Activated B cell treated with CpG ODN at 0.5 μM for 24 hours (primary cell): ENCODE data around the gene FDXACB1. TPM values are rescaled to one million over a fixed set of nuclear protein-coding genes. Genes with fewer than 3 reads are reported as not detected.

Source experiments
- ATAC-seq: fragments of 200-7000 bp; cut with Tn5 transposase; one replicate; pipeline ENCODE4 v1.10.0; 2021; ENCODE audit warnings: low read depth, mild to moderate bottlenecking, moderate library complexity
- CTCF ChIA-PET: fragments of 350-600 bp; sonication (Branson Sonifier 250); formaldehyde crosslinking; loops from one replicate; lab custom pipeline; 2021; ENCODE audit warnings: antibody characterized with exemption; lab: Charles Lee
- POLR2A ChIA-PET: fragments of 350-600 bp; sonication (Branson Sonifier 250); formaldehyde crosslinking; loops from one replicate; lab custom pipeline; 2021; ENCODE audit warnings: antibody characterized with exemption; lab: Charles Lee
- DNase-seq: peaks from one replicate; pipeline ENCODE4 v3.0.0; 2022
- H3K27ac Mint-ChIP-seq: one replicate; pipeline ENCODE4 v1.8.0; 2020; ENCODE audit warnings: mixed read lengths
- H3K27me3 Mint-ChIP-seq: one replicate; pipeline ENCODE4 v1.8.0; 2021; ENCODE audit warnings: mixed read lengths
- H3K36me3 Mint-ChIP-seq: one replicate; pipeline ENCODE4 v1.8.0; 2021; ENCODE audit warnings: low read depth, mixed read lengths
- H3K4me1 Mint-ChIP-seq: one replicate; pipeline ENCODE4 v1.8.0; 2021; ENCODE audit warnings: mixed read lengths
- H3K4me3 Mint-ChIP-seq: one replicate; pipeline ENCODE4 v1.8.0; 2020; ENCODE audit warnings: mild to moderate bottlenecking, mixed read lengths
- H3K9me3 Mint-ChIP-seq: one replicate; pipeline ENCODE4 v1.8.0; 2020; ENCODE audit warnings: mixed read lengths
- CTCF ChIP-seq: fragments of 200-600 bp; IDR thresholded peaks from one replicate; pipeline ENCODE4 v1.8.0; 2022; ENCODE audit warnings: antibody characterized with exemption, mild to moderate bottlenecking
- intact Hi-C: fragments of 100-400 bp; cut with micrococcal nuclease; formaldehyde crosslinking; loops from one replicate; pipeline ENCODE4 v1.15.1; 2024
- total RNA-seq: library from RNA; stranded (reverse); gene quantifications from 2 replicates; pipeline ENCODE4 v1.2.3, GENCODE V29; 2022

Gene FDXACB1
- total RNA-seq, 1 donor from 2014 or later = 7.4 TPM

GRCh38 chr11:111834432-111835163, 44.4 kb downstream of the FDXACB1 start:
- H3K36me3 Mint-ChIP-seq = peaks cover 68% of the 10 kb centered on the region
- ChIA-PET POLR2A (interaction anchor here (0.6 kb wide), 1 partner anchor 37 kb away, joined by 6 read pairs; no protein-coding TSS in a partner anchor), CTCF (interaction anchor here (0.6 kb wide), 1 partner anchor 232 kb away, joined by 3 read pairs; no protein-coding TSS in a partner anchor)
- H3K4me1 Mint-ChIP-seq = no peaks in the 10 kb centered on the region
- no peak for DNase-seq
- no peaks in the 10 kb centered on the region for H3K27me3 Mint-ChIP-seq
- no peaks in the 10 kb centered on the region for H3K9me3 Mint-ChIP-seq
- no peak overlapping the region for H3K27ac Mint-ChIP-seq
- no peak overlapping the region for H3K4me3 Mint-ChIP-seq
- no peak for TF ChIP-seq CTCF
- ATAC-seq = no peak
- intact Hi-C loops = no loop called here

GRCh38 chr11:111833524-111833923, 45.4 kb downstream of the FDXACB1 start:
- ChIA-PET POLR2A (no interaction called here), CTCF (interaction anchor here (1.8 kb wide), 1 partner anchor 268 kb away, joined by 4 read pairs; no protein-coding TSS in a partner anchor)
- intact Hi-C loops = no loop called here
- Mint-ChIP-seq H3K27me3 (no peaks in the 10 kb centered on the region), H3K36me3 (peaks cover 72% of the 10 kb centered on the region), H3K27ac (no peak overlapping the region), H3K4me1 (no peaks in the 10 kb centered on the region), H3K4me3 (no peak overlapping the region), H3K9me3 (no peaks in the 10 kb centered on the region)
- no peak for DNase-seq
- no peak for ATAC-seq
- TF ChIP-seq CTCF = no peak

- ChIA-PET POLR2A (no interaction called here), CTCF (no interaction called here)
- peaks cover 56% of the 10 kb centered on the region for H3K36me3 Mint-ChIP-seq
These were observed 49.6 kb downstream of the FDXACB1 start for GRCh38 chr11:111829185-111829968.

GRCh38 chr11:111826322-111826950, 52.5 kb downstream of the FDXACB1 start:
- POLR2A ChIA-PET = no interaction called here
- ATAC-seq = no peak
- H3K27ac Mint-ChIP-seq = no peak overlapping the region

More at GRCh38 chr11:111829185-111829968, 49.6 kb downstream of the FDXACB1 start:
- Mint-ChIP-seq H3K27me3 (no peaks in the 10 kb centered on the region), H3K4me3 (no peak overlapping the region), H3K27ac (no peak overlapping the region), H3K9me3 (no peaks in the 10 kb centered on the region), H3K4me1 (no peaks in the 10 kb centered on the region)
- ATAC-seq (no peak), DNase-seq (no peak)
- intact Hi-C loops = no loop called here
- no peak for TF ChIP-seq CTCF

More at GRCh38 chr11:111826322-111826950, 52.5 kb downstream of the FDXACB1 start:
- Mint-ChIP-seq H3K27me3 (no peaks in the 10 kb centered on the region), H3K4me1 (no peaks in the 10 kb centered on the region), H3K36me3 (peaks cover 42% of the 10 kb centered on the region), H3K4me3 (no peak overlapping the region), H3K9me3 (no peaks in the 10 kb centered on the region)
- no peak for TF ChIP-seq CTCF
- CTCF ChIA-PET = no interaction called here
- no peak for DNase-seq
- intact Hi-C loops = no loop called here

Other genes with a start within 250 kb of the FDXACB1 start
- gene PPP2R1B, start 112.8 kb downstream of the FDXACB1 start, total RNA-seq = 36.2 and 37.9 TPM in 2 replicates
- 17.0 and 20.1 TPM in 2 replicates for gene ALG9, start 7.6 kb downstream of the FDXACB1 start, total RNA-seq
- gene CFAP68, start 376 bp upstream of the FDXACB1 start, total RNA-seq = 11.6 and 13.7 TPM in 2 replicates
- gene CRYAB, start 32.6 kb upstream of the FDXACB1 start, total RNA-seq = not detected in 2 replicates
- not detected in 2 replicates for gene HSPB2, start 33.6 kb upstream of the FDXACB1 start, total RNA-seq
- not detected in 2 replicates for gene C11orf52, start 39.7 kb upstream of the FDXACB1 start, total RNA-seq
- 0.20 and 1.0 TPM in 2 replicates for gene DIXDC1, start 58.2 kb upstream of the FDXACB1 start, total RNA-seq
- gene DLAT, start 146.2 kb upstream of the FDXACB1 start, total RNA-seq = 27.5 and 31.5 TPM in 2 replicates
- 0.22 and 0.44 TPM in 2 replicates for gene PIH1D2, start 194.9 kb upstream of the FDXACB1 start, total RNA-seq
- 24.0 and 26.3 TPM in 2 replicates for gene NKAPD1, start 195.1 kb upstream of the FDXACB1 start, total RNA-seq
- gene TIMM8B, start 207.6 kb upstream of the FDXACB1 start, total RNA-seq = 37.0 and 39.6 TPM in 2 replicates
- gene SDHD, start 207.7 kb upstream of the FDXACB1 start, total RNA-seq = 79.9 and 82.1 TPM in 2 replicates